ENCODE data around the gene HDAC9.

The HDAC9 gene

DNA sequence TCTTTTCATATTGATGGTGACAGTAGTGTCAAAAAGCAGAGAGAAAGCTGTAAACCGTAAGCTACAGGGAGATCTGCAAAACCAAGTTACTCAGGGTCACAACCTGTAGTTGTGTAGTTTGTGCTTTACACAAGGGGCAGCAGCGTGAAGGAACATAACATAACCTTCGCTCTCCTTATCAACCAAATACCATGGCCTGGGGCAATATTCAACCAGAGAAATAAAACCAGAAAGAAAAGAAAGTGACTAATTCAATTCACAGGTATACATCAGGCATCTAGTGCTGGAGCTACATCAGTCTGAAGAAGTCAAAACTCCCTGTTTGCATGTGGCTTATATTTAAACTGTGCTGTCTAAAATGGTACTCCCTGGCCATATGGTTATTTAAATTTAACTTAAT lies 397.6 kb downstream of the HDAC9 start (continued):
- TF ChIP-seq, protein P1, sequence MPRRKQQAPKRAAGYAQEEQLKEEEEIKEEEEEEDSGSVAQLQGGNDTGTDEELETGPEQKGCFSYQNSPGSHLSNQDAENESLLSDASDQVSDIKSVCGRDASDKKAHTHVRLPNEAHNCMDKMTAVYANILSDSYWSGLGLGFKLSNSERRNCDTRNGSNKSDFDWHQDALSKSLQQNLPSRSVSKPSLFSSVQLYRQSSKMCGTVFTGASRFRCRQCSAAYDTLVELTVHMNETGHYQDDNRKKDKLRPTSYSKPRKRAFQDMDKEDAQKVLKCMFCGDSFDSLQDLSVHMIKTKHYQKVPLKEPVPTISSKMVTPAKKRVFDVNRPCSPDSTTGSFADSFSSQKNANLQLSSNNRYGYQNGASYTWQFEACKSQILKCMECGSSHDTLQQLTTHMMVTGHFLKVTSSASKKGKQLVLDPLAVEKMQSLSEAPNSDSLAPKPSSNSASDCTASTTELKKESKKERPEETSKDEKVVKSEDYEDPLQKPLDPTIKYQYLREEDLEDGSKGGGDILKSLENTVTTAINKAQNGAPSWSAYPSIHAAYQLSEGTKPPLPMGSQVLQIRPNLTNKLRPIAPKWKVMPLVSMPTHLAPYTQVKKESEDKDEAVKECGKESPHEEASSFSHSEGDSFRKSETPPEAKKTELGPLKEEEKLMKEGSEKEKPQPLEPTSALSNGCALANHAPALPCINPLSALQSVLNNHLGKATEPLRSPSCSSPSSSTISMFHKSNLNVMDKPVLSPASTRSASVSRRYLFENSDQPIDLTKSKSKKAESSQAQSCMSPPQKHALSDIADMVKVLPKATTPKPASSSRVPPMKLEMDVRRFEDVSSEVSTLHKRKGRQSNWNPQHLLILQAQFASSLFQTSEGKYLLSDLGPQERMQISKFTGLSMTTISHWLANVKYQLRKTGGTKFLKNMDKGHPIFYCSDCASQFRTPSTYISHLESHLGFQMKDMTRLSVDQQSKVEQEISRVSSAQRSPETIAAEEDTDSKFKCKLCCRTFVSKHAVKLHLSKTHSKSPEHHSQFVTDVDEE (CRISPR knock-in tag; IDR thresholded peaks at IDR 0.05): no peak
- TF ChIP-seq BACH2 (CRISPR knock-in tag; IDR thresholded peaks at IDR 0.05; ENCODE audit: borderline replicate concordance): no peak
- TF ChIP-seq TOX (CRISPR knock-in tag; IDR thresholded peaks at IDR 0.05; ENCODE audit: borderline replicate concordance): no peak

DNA sequence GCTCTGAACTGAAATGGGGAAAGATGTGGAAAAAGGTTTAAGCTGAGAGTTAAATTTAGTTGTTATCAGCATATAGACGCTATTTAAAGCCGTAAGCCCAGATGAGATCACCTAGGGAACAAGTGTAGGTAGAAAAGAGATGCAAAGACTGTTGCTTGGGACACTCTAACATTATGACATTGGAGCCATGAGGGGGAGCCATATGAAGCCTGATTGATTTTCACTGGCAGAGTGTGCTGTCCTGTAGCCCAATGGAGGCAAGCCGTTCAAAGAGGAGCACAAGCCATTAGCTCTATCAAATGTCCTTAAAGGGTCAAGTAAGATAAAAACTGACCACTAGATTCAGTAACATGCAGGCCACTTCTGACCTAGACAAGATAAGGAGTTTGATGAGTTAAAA lies 398.6 kb downstream of the HDAC9 start:
- 0 out of 3 replicates have a peak, but pooled peaks have one; percentile 12 for ATAC-seq

DNA sequence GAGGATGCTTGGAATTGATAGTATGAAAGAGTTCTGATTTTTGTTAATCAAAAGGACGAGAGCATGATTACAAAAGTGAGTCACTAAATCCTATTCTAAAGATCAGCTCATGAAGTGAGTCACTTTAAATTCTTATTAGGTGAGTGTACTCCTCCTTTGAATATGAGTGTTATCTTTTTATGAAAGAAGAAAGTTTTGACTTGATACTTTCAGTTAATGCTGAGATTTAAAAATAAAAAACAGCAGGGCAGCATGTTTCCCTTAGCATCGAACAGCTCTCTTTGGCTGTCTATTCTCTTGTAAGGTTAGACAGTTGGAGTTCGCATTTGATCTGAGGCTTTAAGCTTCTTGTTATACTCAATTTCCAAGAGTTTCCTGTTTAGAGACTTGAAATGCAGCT lies 399.9 kb downstream of the HDAC9 start:
- ATAC-seq: peak; percentile 82
- TF ChIP-seq SNAI2 (CRISPR knock-in tag; IDR thresholded peaks at IDR 0.05) (no peak), ISL1 (CRISPR knock-in tag; IDR thresholded peaks at IDR 0.05) (peak; percentile 82; the same call in 1 of the 2 replicates)

More for the DNA sequence above, 398.6 kb downstream of the HDAC9 start:
- TF ChIP-seq, protein P2, sequence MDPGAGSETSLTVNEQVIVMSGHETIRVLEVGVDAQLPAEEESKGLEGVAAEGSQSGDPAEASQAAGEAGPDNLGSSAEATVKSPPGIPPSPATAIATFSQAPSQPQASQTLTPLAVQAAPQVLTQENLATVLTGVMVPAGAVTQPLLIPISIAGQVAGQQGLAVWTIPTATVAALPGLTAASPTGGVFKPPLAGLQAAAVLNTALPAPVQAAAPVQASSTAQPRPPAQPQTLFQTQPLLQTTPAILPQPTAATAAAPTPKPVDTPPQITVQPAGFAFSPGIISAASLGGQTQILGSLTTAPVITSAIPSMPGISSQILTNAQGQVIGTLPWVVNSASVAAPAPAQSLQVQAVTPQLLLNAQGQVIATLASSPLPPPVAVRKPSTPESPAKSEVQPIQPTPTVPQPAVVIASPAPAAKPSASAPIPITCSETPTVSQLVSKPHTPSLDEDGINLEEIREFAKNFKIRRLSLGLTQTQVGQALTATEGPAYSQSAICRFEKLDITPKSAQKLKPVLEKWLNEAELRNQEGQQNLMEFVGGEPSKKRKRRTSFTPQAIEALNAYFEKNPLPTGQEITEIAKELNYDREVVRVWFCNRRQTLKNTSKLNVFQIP (CRISPR knock-in tag; IDR thresholded peaks at IDR 0.05; ENCODE audit: borderline replicate concordance, low read depth): no peak
- TF ChIP-seq CSDC2 (CRISPR knock-in tag; IDR thresholded peaks at IDR 0.05): no peak
- no peak for TF ChIP-seq BACH2 (CRISPR knock-in tag; IDR thresholded peaks at IDR 0.05; ENCODE audit: borderline replicate concordance)
- no peak for TF ChIP-seq ISL1 (CRISPR knock-in tag; IDR thresholded peaks at IDR 0.05)
- TF ChIP-seq, protein P3, sequence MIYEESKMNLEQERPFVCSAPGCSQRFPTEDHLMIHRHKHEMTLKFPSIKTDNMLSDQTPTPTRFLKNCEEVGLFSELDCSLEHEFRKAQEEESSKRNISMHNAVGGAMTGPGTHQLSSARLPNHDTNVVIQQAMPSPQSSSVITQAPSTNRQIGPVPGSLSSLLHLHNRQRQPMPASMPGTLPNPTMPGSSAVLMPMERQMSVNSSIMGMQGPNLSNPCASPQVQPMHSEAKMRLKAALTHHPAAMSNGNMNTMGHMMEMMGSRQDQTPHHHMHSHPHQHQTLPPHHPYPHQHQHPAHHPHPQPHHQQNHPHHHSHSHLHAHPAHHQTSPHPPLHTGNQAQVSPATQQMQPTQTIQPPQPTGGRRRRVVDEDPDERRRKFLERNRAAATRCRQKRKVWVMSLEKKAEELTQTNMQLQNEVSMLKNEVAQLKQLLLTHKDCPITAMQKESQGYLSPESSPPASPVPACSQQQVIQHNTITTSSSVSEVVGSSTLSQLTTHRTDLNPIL (CRISPR knock-in tag; IDR thresholded peaks at IDR 0.05; ENCODE audit: low read depth): no peak
- TF ChIP-seq ZNF70 (CRISPR knock-in tag; IDR thresholded peaks at IDR 0.05): no peak
- TF ChIP-seq ZC3H10 (CRISPR knock-in tag; IDR thresholded peaks at IDR 0.05): no peak
- TF ChIP-seq, protein P1 (CRISPR knock-in tag; IDR thresholded peaks at IDR 0.05): no peak
- no peak for TF ChIP-seq GLIS3 (CRISPR knock-in tag; IDR thresholded peaks at IDR 0.05)
- TF ChIP-seq SNAI2 (CRISPR knock-in tag; IDR thresholded peaks at IDR 0.05): no peak
- no peak for TF ChIP-seq OSR1 (CRISPR knock-in tag; IDR thresholded peaks at IDR 0.05)
- TF ChIP-seq ARNTL (CRISPR knock-in tag; IDR thresholded peaks at IDR 0.05; ENCODE audit: borderline replicate concordance, low read depth): no peak

DNA sequence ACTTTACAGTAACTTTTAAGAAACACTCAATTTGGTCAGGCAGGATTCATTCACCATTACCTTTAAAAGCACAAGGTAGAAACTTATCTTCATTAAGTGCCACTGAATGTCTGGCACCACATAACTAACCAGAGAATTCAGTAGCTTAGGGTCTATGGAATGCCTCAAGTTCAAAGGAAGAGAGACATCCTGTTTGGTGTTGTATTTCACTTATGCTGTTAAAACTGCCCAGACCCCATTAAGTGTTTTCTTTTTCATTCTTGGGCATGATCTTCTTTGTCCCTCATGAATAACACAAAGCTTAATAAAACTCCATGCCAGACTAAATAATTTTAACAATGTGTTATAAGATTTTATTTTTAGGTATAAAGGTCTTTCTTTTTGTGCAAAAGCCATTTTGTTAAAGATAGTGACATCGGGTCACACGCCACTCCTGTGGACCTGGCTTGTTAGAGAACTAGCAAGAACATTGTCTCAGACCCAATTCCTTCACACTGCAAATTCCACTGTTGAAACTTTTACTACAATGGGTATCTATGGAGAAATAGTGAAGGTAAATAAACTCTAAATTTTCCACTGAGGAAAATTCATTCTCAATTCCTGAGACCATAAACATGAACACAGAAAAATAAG lies 400.9 kb downstream of the HDAC9 start:
- peak; percentile 66 for ATAC-seq
- TF ChIP-seq ISL1 (CRISPR knock-in tag; IDR thresholded peaks at IDR 0.05): peak; percentile 98
- TF ChIP-seq TOX (CRISPR knock-in tag; IDR thresholded peaks at IDR 0.05; ENCODE audit: borderline replicate concordance): no peak; the same call in 1 of the 2 replicates
- TF ChIP-seq, protein P4, sequence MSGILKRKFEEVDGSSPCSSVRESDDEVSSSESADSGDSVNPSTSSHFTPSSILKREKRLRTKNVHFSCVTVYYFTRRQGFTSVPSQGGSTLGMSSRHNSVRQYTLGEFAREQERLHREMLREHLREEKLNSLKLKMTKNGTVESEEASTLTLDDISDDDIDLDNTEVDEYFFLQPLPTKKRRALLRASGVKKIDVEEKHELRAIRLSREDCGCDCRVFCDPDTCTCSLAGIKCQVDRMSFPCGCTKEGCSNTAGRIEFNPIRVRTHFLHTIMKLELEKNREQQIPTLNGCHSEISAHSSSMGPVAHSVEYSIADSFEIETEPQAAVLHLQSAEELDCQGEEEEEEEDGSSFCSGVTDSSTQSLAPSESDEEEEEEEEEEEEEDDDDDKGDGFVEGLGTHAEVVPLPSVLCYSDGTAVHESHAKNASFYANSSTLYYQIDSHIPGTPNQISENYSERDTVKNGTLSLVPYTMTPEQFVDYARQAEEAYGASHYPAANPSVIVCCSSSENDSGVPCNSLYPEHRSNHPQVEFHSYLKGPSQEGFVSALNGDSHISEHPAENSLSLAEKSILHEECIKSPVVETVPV (CRISPR knock-in tag; IDR thresholded peaks at IDR 0.05): peak; percentile 12; the same call in 1 of the 2 replicates
- no peak for TF ChIP-seq SNAI2 (CRISPR knock-in tag; IDR thresholded peaks at IDR 0.05)
- TF ChIP-seq ZC3H10 (CRISPR knock-in tag; IDR thresholded peaks at IDR 0.05): peak; percentile 74; the same call in 1 of the 2 replicates
- TF ChIP-seq, protein P3 (CRISPR knock-in tag; IDR thresholded peaks at IDR 0.05; ENCODE audit: low read depth): peak; percentile 32; the same call in 1 of the 2 replicates
- no peak for TF ChIP-seq ZFP3 (CRISPR knock-in tag; IDR thresholded peaks at IDR 0.05)
- TF ChIP-seq RARB (CRISPR knock-in tag; IDR thresholded peaks at IDR 0.05): no peak
- no peak for TF ChIP-seq OSR1 (CRISPR knock-in tag; IDR thresholded peaks at IDR 0.05)
- TF ChIP-seq, protein P5, sequence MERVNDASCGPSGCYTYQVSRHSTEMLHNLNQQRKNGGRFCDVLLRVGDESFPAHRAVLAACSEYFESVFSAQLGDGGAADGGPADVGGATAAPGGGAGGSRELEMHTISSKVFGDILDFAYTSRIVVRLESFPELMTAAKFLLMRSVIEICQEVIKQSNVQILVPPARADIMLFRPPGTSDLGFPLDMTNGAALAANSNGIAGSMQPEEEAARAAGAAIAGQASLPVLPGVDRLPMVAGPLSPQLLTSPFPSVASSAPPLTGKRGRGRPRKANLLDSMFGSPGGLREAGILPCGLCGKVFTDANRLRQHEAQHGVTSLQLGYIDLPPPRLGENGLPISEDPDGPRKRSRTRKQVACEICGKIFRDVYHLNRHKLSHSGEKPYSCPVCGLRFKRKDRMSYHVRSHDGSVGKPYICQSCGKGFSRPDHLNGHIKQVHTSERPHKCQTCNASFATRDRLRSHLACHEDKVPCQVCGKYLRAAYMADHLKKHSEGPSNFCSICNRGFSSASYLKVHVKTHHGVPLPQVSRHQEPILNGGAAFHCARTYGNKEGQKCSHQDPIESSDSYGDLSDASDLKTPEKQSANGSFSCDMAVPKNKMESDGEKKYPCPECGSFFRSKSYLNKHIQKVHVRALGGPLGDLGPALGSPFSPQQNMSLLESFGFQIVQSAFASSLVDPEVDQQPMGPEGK (CRISPR knock-in tag; IDR thresholded peaks at IDR 0.05; ENCODE audit: borderline replicate concordance): peak; percentile 67; the same call in 1 of the 2 replicates

Data from SK-N-SH treated with all-trans-retinoic acid at 6 μM for 48 hours (cell line).